Fibroblast of gingiva (primary cell): Measurements from ENCODE around the gene NEK7.
"Not testable (repeated sequence)": the region's sequence is repeated elsewhere in the genome, so short reads cannot be mapped to it uniquely, and the experiment has no call there.

Experiments used
- DNase-seq: peaks from one replicate; pipeline ENCODE4 v3.0.0-alpha.2; 2011; ENCODE audit warnings: low read depth

Gene NEK7

DNA sequence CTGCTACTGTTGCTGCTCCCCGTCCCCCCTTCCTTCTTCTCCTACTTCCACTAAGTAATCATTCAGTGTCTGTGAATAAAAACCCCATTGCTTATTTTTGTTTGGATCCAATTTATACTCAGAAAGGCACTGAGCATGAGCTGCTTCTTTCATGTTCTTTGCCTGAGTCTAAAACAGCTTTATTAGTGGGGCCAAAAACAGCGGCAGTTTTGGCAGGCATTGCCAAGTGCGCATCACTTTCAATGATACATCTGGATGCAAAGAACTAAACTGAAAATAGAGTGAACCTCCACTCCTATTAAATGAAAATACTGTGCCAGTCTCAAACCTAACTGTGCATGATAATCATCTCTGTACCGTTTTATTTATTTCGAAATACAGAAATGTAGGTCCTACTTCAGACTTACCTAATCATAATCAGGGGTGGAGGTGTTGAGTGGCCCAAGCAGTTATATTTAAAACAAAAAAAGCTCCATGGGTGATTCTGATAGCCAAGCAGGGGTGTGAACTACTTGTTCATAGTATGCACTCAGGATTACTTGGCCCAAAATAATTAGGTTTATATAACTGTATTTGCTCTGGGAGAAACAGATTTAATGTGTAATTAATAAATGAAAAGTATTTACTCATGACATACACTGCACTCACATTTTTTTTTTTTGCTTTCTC is 48.4 kb downstream of the NEK7 start:
- peak; percentile 25 for DNase-seq

DNA sequence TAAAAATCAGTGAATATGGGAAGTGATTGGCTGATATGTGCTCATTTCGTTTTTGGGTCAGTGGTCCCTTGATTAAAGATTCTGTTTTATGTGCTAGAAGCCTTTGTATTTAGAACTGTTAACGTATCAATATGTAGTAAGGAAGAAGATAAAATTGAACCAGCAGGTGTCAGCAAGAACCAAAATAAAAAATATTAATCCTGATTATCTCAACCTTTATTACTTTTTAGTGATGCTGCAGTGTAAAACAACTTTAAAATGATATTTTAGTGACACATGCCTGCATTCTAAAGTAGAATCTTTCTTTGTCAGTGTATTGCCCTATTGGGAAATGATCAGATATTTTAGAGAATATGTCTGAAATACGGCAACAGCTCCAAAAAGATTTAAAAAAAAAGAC is 49.5 kb downstream of the NEK7 start:
- no peak for DNase-seq

DNA sequence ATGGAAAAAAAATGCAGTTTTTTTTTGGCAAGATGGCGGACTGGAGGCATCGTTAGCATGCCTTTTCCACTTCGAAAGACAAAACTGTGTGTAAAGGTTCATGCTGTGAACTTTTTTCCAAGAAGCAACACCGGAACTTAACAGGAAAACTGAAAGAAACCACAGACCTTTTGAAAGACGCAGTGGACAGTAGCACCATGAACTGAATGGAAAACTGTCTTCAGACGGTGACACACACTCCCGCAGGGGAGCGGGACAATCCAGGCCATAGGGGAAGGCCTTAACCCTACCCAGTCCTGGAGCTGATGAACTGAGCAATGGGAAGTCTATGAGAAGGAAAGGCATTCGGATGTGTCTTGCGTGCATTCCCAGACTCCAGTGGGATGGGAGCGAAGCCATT is 54.9 kb downstream of the NEK7 start:
- no peak for DNase-seq

DNA sequence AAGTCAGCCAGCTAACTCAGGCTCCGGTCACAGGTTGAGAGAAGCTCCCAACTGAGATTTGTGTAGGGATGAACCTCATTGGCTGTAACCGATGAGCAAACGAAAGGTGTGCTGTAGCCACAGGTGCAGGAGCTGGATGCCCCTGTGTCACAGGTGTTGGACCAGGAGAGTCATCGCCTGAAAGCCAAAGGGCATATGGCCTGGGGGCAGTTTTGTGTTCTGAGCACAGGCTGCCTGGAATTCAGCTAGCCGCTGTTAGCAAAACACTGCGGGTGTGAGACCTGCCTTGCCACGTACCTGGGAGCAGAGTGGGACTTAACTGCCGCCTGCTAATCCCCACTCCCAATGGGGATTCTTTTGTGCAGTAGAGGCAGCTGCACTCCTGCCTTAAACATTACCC is 55.3 kb downstream of the NEK7 start:
- DNase-seq = no peak

DNA sequence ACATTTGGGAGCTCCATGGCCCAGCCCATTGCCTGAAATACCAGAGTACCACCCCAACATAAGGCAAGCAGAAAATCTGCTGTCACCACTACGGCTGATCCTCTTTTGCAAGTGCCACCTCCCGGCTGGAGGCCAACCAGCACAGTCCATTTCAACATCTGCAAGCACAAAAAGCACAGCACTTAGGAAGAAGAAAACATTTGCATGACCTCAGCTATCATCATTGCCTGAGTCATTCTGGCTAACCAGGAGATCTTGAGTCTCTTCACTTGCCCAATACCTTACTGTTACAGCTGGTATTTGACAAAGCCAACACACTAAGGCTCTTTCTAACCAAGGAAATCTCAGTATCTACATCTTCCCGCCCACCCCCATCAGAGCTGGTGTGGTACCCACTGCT is 55.9 kb downstream of the NEK7 start:
- DNase-seq = peak; percentile 95

DNA sequence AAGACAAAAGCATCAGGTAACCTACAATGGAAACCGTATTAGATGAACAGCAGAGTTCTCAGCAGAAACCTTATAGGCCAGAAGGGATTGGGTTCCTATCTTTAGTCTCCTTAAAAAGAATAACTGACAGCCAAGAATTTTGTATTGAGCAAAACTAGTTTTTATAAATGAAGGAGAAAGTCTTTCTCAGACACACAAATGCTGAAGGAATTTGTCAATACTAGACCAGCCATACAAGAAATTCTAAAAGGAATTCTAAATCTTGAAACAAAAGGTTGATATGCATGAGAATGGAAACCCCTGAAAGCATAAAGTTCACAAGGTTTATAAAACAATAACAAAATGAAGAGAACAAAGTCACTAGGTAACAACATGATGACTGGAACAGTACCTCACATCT is 58.1 kb downstream of the NEK7 start:
- DNase-seq = no peak

DNA sequence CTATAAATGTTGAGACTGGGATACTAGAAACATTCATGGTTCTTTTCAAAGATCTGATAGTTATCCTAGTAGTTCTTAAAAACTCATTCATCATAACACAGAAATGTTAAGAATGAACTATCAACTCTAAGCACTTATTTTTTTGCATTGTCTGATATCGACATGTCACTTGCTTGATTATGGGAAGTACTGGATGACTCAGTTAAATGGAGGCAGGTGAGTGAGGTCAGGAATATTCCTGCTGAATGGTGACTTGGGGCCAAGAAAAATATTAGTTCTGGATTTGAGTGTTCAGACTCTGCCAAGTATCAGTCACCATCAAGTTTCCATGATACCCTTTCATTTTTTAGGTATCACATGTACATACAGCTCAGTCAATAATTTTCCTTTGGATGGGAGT is 63.6 kb downstream of the NEK7 start:
- DNase-seq = peak; percentile 67

DNA sequence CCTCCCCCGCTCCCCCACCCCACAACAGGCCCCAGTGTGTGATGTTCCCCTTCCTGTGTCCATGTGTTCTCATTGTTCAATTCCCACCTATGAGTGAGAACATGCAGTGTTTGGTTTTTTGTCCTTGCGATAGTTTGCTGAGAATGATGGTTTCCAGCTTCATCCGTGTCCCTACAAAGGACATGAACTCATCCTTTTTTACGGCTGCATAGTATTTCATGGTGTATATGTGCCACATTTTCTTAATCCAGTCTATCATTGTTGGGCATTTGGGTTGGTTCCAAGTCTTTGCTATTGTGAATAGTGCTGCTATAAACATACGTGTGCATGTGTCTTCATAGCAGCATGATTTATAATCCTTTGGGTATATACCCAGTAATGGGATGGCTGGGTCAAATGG is 70.2 kb downstream of the NEK7 start:
- DNase-seq = not testable (repeated sequence)

DNA sequence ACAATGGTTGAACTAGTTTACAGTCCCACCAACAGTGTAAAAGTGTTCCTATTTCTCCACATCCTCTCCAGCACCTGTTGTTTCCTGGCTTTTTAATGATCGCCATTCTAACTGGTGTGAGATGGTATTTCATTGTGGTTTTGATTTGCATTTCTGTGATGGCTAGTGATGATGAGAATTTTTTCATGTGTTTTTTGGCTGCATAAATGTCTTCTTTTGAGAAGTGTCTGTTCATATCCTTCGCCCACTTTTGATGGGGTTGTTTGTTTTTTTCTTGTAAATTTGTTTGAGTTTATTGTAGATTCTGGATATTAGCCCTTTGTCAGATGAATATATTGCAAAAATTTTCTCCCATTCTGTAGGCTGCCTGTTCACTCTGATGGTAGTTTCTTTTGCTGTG is 70.7 kb downstream of the NEK7 start:
- not testable (repeated sequence) for DNase-seq

DNA sequence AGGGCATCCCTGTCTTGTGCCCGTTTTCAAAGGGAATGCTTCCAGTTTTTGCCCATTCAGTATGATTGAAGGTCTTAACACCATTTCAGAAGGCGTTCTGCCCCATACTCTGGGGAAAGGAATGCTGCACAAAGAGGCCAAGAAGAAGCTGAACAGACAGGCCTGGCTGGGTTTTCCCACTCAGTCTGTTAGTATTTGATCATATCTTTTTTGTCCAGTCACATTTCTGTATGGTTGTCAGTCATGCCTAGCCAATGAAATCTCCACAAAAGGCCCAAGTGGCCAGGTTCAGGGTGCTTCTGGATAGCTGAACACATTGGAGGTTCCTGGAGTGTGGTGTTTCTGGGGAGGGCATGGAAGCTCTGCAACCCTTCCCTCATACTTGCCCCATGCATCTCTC is 72.1 kb downstream of the NEK7 start:
- no peak for DNase-seq

DNA sequence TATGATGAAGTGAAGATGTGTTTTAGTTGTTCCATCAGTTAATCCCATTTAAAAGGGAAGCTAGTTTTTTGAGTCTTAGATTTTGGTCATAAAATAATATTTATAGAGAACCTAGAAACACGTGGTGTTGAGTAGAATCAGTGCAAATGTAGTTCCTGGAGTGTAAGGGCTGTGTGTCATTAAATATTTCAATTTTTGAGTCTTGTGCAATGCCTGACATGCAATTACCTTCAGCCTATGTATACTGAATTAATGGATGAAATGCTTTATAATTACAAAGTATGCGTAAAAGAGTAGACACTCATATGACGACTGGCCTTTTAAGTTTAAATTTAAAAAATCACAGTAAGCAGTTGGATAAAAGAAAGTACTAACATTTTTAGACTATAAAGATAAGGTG is 75.0 kb downstream of the NEK7 start:
- DNase-seq = no peak

DNA sequence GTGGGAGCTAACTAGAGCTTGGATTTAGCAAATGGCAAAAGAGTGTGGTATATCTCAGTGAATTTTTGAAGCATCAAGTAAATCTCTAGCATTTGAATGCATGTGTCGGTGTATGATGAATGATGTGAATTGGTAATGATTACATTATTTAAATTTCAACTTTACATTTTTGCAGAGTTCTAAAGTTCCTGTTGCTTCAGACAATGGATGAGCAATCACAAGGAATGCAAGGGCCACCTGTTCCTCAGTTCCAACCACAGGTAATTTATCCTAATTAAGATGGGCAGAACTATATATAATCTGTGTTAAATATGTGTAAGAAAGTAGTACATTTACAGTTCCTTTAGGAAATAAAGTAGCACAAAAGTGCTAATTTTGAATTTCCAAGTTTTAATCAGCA is 75.6 kb downstream of the NEK7 start:
- DNase-seq = no peak

DNA sequence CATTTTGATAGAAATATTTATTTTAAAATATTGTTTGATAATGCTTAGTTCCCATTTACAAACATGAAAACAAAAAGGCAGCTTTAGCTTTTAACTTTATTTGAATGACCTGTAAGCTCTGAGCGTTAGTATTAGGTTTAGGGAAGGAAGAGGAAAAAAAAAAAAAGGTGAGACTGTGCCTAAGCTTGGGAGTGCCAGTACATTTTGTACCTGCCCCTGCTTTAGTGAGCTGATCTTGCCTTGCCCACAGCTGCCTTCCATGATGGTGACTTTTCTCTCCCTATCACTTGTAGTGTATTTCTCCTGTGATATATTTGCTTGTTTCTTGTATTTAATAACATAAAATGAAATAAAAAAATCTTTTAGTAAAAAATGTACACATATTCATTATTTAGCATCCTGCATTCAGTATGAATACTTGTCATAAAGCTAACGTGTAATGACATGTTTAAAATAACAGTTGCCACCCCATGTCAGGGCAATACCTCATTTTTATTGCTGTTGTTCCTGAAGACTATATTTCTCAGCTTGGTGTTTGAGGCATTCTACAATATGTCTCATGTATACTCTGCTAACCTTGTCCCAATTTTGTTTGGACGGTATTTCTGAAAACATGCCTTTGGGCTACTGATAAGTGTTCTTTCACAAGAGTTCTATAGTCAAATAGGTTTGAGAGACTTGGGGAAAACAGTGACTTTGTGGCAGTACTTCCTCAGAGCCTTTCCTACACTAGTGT is 76.3 kb downstream of the NEK7 start:
- no peak for DNase-seq

DNA sequence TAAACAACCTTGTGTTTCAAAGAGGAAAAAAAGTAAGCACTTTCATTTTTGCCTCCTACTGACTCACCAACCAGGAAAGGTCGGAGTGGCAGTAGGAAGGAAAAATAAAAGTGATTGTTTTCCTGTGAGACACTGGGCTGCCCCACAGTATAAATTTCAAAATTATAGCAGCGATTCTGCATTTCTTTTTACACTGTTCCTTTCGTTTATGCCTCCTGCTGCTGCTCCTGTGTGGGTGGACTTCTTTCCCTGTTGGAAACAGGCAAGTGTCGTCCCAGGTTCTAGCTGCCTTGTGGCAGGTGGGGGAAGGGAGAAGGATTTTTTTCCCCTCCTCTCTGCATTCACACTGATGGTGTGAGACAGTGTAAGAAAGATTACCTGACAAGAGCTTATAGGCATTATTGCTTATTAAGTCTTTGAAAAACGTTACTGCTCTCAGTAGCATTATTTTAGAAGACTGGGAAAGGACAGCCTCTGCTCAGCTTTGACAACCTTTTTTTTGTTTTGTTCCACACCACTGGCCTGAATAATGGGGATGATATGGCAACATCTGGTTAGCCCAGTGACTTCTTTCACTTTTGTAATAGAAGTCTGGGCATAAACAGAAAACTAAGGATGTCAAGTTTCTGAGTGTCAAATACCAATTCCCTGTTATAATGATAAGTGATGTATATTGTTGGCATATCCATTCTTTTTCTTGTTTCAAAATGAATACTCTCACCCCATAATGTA is 77.9 kb downstream of the NEK7 start:
- no peak for DNase-seq

DNA sequence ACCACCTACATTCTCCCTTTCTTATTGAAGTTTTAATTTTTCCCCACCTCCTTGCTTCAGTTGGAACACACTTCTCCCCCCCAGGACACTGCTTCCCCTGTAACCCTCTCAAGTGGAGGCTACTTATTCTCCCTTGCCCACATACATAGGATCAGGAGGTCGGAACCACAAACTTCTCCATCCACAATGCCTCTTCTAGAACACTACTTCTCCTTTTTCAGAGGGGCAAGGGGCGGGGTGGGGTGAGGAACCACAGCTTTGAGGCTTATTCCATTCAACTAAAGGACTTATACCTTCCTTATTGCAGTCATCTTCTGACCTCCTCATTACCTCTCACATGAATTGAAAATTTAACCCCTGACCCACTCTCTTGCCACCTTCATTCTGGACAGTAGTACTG is 81.3 kb downstream of the NEK7 start:
- no peak for DNase-seq

DNA sequence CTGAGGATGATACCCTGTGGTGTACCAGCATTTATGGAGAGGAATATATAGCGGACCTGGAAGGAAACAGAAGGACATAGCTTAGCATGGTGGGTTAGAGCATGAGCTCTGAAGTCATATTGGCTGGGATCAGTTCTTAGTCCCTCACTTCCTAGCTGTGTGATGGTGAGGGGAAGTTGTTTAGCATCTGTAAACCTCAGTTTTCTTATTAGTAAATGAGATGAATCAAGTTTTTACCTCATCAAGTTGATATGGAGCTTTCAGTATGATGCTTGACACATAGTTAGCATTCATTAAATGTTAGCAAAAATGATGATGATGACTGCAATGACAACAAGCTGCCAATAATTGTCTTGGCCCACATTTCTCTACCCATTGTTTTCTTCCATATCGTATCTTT is 84.8 kb downstream of the NEK7 start:
- no peak for DNase-seq

DNA sequence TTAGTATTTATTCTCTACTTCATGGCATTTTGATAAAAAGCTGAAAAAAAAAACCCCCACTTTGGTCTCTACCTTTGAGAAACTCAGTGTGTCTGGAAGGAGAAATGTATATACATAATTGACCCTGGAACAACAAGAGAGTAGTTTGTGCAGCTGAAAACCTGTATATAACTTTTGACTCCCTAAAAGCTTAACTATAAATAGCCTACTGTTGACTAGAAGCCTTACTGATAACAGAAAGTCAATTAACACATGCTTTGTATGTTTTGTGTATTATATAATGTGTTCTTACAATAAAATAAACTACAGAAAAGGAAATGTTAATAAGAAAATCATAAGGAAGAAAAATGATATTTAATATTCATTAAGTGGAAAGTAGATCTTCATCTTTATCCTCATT is 88.0 kb downstream of the NEK7 start:
- DNase-seq = no peak

DNA sequence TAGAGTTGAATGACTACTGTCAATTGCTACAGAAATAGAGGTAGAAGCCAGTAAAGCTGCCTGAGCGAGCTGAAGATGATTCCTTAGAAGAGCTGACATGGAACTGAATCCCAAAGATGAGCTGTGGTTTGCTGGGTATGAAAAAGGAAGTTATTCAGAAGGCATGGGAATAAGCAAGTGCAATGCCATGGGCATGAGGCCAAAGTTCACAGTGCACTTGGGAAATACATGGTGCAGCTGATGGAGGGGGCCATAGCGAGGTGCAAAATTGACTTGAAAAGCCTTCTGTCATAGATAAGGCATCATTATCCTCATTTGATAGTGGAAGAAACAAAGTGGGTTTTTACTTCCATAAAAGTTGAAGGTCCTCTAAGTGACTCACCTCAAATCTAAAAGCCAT is 88.6 kb downstream of the NEK7 start:
- no peak for DNase-seq

DNA sequence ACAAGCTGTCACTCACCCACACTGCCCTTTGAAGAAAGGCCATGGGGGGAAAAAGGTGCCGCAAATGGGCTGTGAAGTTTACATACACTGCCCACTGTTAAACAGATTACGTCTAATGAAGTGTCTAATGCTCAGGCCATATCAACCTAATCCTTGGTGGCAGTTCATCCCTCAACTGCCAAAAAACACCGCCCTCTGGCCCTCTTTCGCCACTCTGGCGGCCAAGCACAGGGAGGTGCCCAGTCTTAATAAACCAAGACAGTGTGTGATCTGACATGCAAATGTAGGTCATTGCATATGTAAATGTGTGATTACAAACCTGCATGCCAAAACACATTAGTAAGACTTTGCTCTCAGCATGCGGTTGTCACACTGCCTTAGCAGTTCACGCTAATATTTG is 89.5 kb downstream of the NEK7 start:
- DNase-seq = peak; percentile 55

DNA sequence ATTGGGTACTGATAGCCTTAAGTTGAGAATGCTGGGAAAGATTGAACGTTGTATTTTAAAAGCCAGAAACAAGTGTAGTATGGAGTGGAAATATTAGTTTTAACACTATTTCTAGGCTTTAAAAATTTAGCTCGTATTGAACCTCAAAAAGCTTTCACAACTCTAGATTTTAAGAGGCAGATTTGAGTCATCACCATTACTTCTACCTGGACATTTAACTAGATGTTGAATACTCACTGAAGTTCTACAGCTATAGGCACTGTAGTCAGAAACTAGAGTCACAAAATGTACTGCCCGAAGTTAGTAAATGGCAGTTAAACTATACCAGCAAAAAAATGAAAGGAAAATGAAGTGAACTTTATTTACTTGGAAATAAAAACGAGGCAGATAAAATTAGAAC is 96.5 kb downstream of the NEK7 start:
- no peak for DNase-seq

DNA sequence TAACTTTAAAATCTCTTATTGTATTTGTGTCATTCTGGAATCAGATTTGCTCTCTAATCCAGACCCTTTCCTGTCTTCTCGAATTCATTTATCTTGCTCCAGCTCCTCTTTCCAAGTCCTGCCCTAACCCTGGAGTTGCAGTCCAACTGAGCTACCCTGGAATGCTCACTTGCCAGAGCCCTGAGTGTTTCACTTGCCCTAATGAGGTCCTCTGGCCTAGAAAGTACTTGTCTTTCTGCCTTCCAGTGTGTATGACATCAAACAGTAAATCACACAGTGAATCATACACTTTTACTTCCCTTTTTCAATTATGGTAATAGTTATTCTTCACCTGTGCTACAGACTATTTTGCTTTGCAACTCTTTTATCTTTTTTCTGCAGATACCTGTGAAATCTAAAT is 96.9 kb downstream of the NEK7 start:
- DNase-seq = peak; percentile 39

DNA sequence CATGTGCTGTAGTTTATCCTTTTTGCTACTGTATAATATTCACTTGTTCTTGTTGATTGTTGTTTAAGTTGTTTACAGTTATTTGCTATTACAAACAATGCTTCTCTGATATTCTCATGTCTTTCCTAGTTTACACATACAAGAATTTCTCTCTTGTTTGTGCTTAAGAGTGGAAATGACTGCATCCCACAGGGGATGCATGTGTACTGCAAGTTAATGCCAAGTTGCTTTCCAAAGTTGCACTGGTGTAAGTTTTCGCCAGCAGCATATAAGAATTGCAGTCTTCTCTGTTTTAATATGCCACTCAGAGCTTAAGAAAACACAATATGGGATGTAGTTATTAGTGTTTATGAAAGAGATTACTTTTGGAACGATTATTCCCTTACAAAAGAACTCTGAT is 97.7 kb downstream of the NEK7 start:
- peak; percentile 63 for DNase-seq

DNA sequence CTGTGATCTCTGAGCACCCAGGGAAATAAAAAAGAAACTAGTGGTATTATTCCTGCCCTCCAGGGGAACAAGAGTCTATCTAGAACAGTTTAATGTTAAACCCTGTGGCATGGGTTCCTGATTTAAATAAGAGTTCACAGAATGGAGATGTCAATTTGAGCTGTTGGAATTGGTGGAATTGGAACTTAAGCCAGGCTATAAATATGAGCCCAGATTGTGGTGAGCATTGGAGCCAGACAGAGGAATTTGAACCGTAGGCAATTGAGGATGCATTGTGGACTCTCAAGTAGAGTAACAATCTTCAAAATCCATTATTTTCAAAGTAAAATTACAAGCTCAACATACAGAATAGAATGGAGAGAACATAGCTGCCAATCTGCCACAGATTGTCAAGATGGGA is 98.2 kb downstream of the NEK7 start:
- peak; percentile 48 for DNase-seq
